PC-3 (cell line): ENCODE results near the gene NKIRAS2. TPM values are rescaled to one million over a fixed set of nuclear protein-coding genes. Genes with fewer than 3 reads are reported as not detected.

Source experiments
- ATAC-seq: fragments of 200-7000 bp; cut with Tn5 transposase; 2 replicates; pipeline ENCODE4 v1.9.1; 2020; ENCODE audit warnings: mild to moderate bottlenecking, moderate library complexity
- BruUV-seq: library from RNA; stranded (reverse); fragments of 400-500 nt; replicated peaks from 2 replicates; lab custom pipeline; 2021; lab: Mats Ljungman, UMichigan
- CTCF ChIA-PET: fragments of 300-600 bp; sonication (Branson Sonifier 250); formaldehyde crosslinking; loops from one replicate; lab custom pipeline; 2022; ENCODE audit warnings: antibody characterized with exemption; lab: Charles Lee
- POLR2A ChIA-PET: fragments of 300-600 bp; sonication (Branson Sonifier 250); formaldehyde crosslinking; loops from one replicate; lab custom pipeline; 2022; ENCODE audit warnings: antibody characterized with exemption; ENCODE audit not compliant: unreplicated experiment; lab: Charles Lee
- DNase-seq: peaks from one replicate; pipeline ENCODE4 v3.0.0-alpha.2; 2015
- H2AFZ ChIP-seq: fragments of 300-600 bp; sonication (generic); 2 replicates; pipeline ENCODE4 v1.6.0; 2016; ENCODE audit warnings: antibody characterized with exemption, low read length
- H3F3A ChIP-seq: fragments of 300-600 bp; sonication (generic); one replicate; pipeline ENCODE4 v1.6.0; 2017; ENCODE audit warnings: antibody characterized with exemption, low read length, control low read depth, mild to moderate bottlenecking; ENCODE audit not compliant: unreplicated experiment
- H3K27ac ChIP-seq: fragments of 300-600 bp; sonication (generic); 2 replicates; pipeline ENCODE4 v1.5.1; 2016; ENCODE audit warnings: mild to moderate bottlenecking, low read length
- H3K27me3 ChIP-seq: fragments of 300-600 bp; sonication (generic); 2 replicates; pipeline ENCODE4 v1.6.1; 2016; ENCODE audit warnings: low read length, mixed read lengths
- H3K36me3 ChIP-seq: fragments of 300-600 bp; sonication (generic); 2 replicates; pipeline ENCODE4 v1.6.1; 2016; ENCODE audit warnings: low read depth, mixed run types, low read length, mixed read lengths
- H3K4me1 ChIP-seq: fragments of 300-600 bp; sonication (generic); 2 replicates; pipeline ENCODE4 v1.5.1; 2016; ENCODE audit warnings: low read length; ENCODE audit not compliant: insufficient read depth
- H3K4me2 ChIP-seq: fragments of 300-600 bp; sonication (generic); 2 replicates; pipeline ENCODE4 v1.6.0; 2016; ENCODE audit warnings: low read length
- H3K4me3 ChIP-seq: fragments of 300-600 bp; sonication (generic); 2 replicates; pipeline ENCODE4 v1.5.1; 2016; ENCODE audit warnings: mild to moderate bottlenecking, low read length, mixed read lengths
- H3K79me2 ChIP-seq: fragments of 300-600 bp; sonication (generic); 2 replicates; pipeline ENCODE4 v1.6.1; 2017; ENCODE audit warnings: low read length, mixed read lengths
- H3K9ac ChIP-seq: fragments of 300-600 bp; sonication (generic); 2 replicates; pipeline ENCODE4 v1.6.0; 2016; ENCODE audit warnings: mild to moderate bottlenecking, low read length
- H3K9me2 ChIP-seq: fragments of 300-600 bp; sonication (generic); replicated peaks from 2 replicates; pipeline ENCODE4 v1.6.1; 2016; ENCODE audit warnings: mixed run types, low read length, mixed read lengths
- H3K9me3 ChIP-seq: fragments of 300-600 bp; sonication (generic); 2 replicates; pipeline ENCODE4 v1.6.1; 2016; ENCODE audit warnings: low read length, mixed read lengths
- H4K20me1 ChIP-seq: fragments of 300-600 bp; sonication (generic); 2 replicates; pipeline ENCODE4 v1.6.1; 2016; ENCODE audit warnings: low read length, mixed read lengths
- EZH2 ChIP-seq: fragments of 300-600 bp; sonication (generic); IDR thresholded peaks from one replicate; pipeline ENCODE4 v1.6.1; 2017; ENCODE audit warnings: antibody characterized with exemption, mild to moderate bottlenecking, low read length; ENCODE audit not compliant: unreplicated experiment
- EZH2phosphoT487 ChIP-seq: fragments of 300-600 bp; sonication (generic); IDR thresholded peaks from 2 replicates; pipeline ENCODE4 v1.6.1; 2018; ENCODE audit warnings: mild to moderate bottlenecking, antibody characterized with exemption, low read length, borderline replicate concordance
- intact Hi-C: fragments of 100-400 bp; cut with micrococcal nuclease; formaldehyde crosslinking; loops from 2 replicates; pipeline ENCODE4 v1.9.0; 2023
- total RNA-seq: library from RNA; depleted of rRNA; stranded (reverse); fragments of >200 nt; gene quantifications from 2 replicates; pipeline ENCODE4 v1.2.3, GENCODE V29; 2014
- TF ChIP-seq, protein P1 (sequence below): fragments of 300-600 bp; sonication (generic); conservative IDR thresholded peaks from 2 replicates; pipeline ENCODE4 v1.5.1; 2017; ENCODE audit warnings: antibody characterized with exemption, low read depth, mild to moderate bottlenecking, low read length

The NKIRAS2 gene
- total RNA-seq, 1 experiment from 2014 or later = 39.4 TPM

DNA sequence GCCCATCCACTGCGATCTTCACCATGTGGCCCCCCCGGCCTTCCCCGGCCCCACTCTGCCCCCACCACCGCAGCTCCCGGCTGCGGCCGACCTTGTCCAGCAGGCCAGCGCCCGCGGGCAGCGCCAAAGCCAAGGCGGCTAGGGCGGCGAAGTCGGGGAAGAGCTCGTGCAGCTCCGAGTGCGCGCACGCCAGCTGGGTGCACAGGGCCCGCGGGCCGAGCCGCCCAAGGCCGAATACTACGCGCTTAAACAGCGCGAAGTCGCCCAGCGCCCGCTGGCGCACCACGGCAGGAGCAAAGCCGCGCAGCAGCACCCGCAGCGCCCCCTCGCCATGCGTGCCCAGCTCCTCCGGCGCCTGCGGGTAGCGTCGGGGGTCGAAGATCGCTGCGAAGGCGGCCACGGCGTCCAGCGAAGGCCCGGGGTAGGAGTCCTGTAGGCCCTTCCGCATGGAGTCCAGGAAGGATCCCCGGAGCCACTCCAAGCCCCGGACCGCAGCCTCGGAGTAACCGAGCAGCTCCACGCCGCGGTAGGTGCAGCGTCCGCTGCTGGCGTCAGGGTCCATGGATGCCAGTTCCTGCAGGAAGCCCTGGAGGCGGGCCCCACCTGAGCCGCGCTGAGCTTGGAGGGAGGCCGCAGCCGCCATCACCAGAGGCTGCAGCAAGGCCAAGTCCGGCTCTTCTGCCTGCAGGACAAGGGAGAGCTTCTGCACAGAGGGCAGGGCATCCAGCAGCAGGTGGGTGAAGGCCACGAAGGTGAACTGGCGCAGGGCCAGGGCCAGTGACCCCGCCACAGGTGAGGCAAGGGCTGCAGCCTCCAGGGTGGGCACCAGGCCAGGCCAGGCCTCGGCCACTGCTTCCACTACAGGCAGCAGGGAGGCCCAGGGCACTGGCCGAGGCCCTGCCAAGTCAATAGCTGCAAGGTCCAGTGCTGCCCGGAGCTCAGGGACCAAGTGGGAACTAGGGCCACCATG is 20.2 kb downstream of the NKIRAS2 start:
- CTCF ChIA-PET = no interaction called here
- DNase-seq (no peak), ATAC-seq (no peak)
- no peak for TF ChIP-seq EZH2phosphoT487
- TF ChIP-seq, protein P1, sequence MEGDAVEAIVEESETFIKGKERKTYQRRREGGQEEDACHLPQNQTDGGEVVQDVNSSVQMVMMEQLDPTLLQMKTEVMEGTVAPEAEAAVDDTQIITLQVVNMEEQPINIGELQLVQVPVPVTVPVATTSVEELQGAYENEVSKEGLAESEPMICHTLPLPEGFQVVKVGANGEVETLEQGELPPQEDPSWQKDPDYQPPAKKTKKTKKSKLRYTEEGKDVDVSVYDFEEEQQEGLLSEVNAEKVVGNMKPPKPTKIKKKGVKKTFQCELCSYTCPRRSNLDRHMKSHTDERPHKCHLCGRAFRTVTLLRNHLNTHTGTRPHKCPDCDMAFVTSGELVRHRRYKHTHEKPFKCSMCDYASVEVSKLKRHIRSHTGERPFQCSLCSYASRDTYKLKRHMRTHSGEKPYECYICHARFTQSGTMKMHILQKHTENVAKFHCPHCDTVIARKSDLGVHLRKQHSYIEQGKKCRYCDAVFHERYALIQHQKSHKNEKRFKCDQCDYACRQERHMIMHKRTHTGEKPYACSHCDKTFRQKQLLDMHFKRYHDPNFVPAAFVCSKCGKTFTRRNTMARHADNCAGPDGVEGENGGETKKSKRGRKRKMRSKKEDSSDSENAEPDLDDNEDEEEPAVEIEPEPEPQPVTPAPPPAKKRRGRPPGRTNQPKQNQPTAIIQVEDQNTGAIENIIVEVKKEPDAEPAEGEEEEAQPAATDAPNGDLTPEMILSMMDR = no peak
- no peak for TF ChIP-seq EZH2
- Histone ChIP-seq H3K4me3 (no peak overlapping the region), H3K9ac (no peak overlapping the region), H3F3A (no peaks in the 10 kb centered on the region), H3K4me2 (no peak overlapping the region), H3K9me2 (no peaks in the 10 kb centered on the region), H3K4me1 (no peaks in the 10 kb centered on the region), H3K27me3 (no peaks in the 10 kb centered on the region), H4K20me1 (no peaks in the 10 kb centered on the region), H3K79me2 (no peaks in the 10 kb centered on the region), H3K9me3 (no peaks in the 10 kb centered on the region), H2AFZ (no peak overlapping the region), H3K27ac (no peak overlapping the region), H3K36me3 (no peaks in the 10 kb centered on the region)
- POLR2A ChIA-PET = no interaction called here
- BruUV-seq = no TSS peak
- intact Hi-C loops = no loop called here

DNA sequence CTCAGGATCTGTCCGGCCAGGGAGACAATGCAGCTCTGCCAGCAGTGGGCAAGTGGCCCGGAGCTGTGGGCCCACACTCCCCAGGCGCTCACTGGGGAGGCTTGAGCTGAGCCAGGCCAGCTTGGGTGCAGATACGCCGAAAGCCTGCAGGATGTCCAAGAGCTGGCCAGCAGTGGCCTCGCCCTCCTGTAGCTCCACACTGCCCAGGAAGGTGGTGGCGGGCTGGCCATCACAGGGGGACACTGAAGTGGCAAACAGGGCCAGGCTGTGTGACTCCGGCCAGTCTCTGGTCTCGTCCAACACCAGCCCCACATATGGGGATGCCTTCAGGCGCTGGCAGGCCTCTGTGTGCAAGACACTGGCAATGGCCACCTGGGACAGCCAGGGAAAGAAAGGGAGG is 20.9 kb downstream of the NKIRAS2 start:
- Histone ChIP-seq H4K20me1 (no peaks in the 10 kb centered on the region), H3K9ac (no peak overlapping the region), H3K4me3 (no peak overlapping the region), H3K4me2 (no peak overlapping the region), H3K27ac (no peak overlapping the region), H3F3A (no peaks in the 10 kb centered on the region), H2AFZ (no peak overlapping the region), H3K9me2 (no peaks in the 10 kb centered on the region), H3K36me3 (no peaks in the 10 kb centered on the region), H3K79me2 (no peaks in the 10 kb centered on the region), H3K27me3 (no peaks in the 10 kb centered on the region), H3K9me3 (no peaks in the 10 kb centered on the region), H3K4me1 (no peaks in the 10 kb centered on the region)
- POLR2A ChIA-PET = interaction anchor here (0.6 kb wide), 2 partner anchors 32 to 353 kb away, joined by 3 read pairs; no protein-coding TSS in a partner anchor
- TF ChIP-seq EZH2phosphoT487 = no peak
- no peak for ATAC-seq
- no peak for DNase-seq
- CTCF ChIA-PET = no interaction called here
- intact Hi-C loops = no loop called here
- no TSS peak for BruUV-seq

DNA sequence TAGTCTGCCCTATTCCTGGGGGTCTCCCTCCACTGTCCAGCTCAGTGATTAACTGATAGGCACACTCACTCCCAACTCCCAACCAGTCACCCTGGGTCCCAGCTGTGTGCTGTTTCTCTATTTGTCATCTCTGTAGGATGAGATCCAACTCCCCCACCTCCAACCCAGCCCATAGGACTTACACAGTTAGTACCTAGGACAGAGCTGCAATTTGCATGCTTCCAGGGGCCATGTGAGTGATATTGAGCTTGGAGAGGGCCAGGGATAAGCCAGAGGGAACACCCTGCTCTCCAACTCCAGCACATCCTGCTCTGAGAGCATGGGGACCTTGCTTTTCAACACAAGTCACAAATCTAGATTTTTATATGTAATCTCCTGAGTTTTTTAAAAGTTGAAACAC is 21.7 kb downstream of the NKIRAS2 start:
- H3K9ac ChIP-seq = no peak overlapping the region
- DNase-seq (no peak), ATAC-seq (no peak)
- no peaks in the 10 kb centered on the region for H4K20me1 ChIP-seq
- H3K4me3 ChIP-seq = no peak overlapping the region
- intact Hi-C loops = no loop called here
- no peaks in the 10 kb centered on the region for H3K9me2 ChIP-seq
- H3F3A ChIP-seq = no peaks in the 10 kb centered on the region
- ChIA-PET POLR2A (no interaction called here), CTCF (no interaction called here)
- no peak overlapping the region for H3K27ac ChIP-seq
- no peaks in the 10 kb centered on the region for H3K79me2 ChIP-seq
- no peaks in the 10 kb centered on the region for H3K4me1 ChIP-seq
- H3K36me3 ChIP-seq = no peaks in the 10 kb centered on the region
- H3K27me3 ChIP-seq = no peaks in the 10 kb centered on the region
- no peaks in the 10 kb centered on the region for H3K9me3 ChIP-seq
- no peak overlapping the region for H2AFZ ChIP-seq
- no TSS peak for BruUV-seq
- TF ChIP-seq EZH2phosphoT487 = no peak
- no peak for TF ChIP-seq EZH2
- TF ChIP-seq, protein P1 = no peak
- no peak overlapping the region for H3K4me2 ChIP-seq
